Central memory CD8-positive, alpha-beta T cell (primary cell): ENCODE results near the gene HOXD10.

ENCODE experiments used
- ATAC-seq: fragments of 150-1000 bp; cut with Tn5 transposase; replicated peaks from 2 replicates; pipeline ENCODE4 v1.10.0; 2022; ENCODE audit warnings: mild to moderate bottlenecking, moderate FRiP score, moderate number of reproducible peaks; ENCODE audit not compliant: poor library complexity, severe bottlenecking; ENCODE audit errors: extremely low read depth
- DNase-seq, 2 donors: peaks; one replicate each; pipeline ENCODE4 v3.0.0; 2021; ENCODE audit warnings: low spot score in 2 of 2
- H3K27ac Mint-ChIP-seq: one replicate; pipeline ENCODE4 v1.8.0; 2022; ENCODE audit warnings: low read depth, mild to moderate bottlenecking, moderate library complexity, mixed read lengths
- H3K27me3 Mint-ChIP-seq: one replicate; pipeline ENCODE4 v1.8.0; 2022; ENCODE audit warnings: mixed read lengths
- H3K36me3 Mint-ChIP-seq: one replicate; pipeline ENCODE4 v1.8.0; 2022; ENCODE audit warnings: mild to moderate bottlenecking, moderate library complexity, mixed read lengths; ENCODE audit not compliant: insufficient read depth
- H3K4me1 Mint-ChIP-seq: one replicate; pipeline ENCODE4 v1.8.0; 2022; ENCODE audit warnings: mixed read lengths
- H3K4me3 Mint-ChIP-seq: one replicate; pipeline ENCODE4 v1.8.0; 2022; ENCODE audit warnings: mild to moderate bottlenecking, moderate library complexity, mixed read lengths
- H3K9me3 Mint-ChIP-seq: one replicate; pipeline ENCODE4 v1.8.0; 2022; ENCODE audit warnings: mixed read lengths

HOXD10 gene

DNA sequence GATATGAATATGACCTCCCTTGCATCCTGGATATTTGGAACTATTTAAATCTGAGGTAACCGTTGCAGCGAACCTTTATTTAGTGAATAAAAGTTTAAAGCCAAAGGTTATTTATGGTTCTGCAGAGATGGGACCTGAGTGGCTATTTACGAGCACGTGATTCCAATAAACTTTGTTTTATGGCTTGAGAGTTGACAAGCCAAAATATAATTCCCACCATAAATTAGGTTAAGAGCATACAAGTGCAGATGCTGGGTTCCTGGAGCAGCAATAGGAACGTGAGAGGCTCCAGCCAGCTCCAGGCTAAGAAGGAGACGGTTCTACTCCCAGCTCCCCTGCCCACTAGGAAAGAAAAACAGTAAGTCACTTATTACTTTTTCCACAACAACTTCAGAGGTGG lies 29.5 kb downstream of the HOXD10 start:
- peaks cover 4% of the 10 kb centered on the region for H3K4me1 Mint-ChIP-seq
- no peak overlapping the region for H3K4me3 Mint-ChIP-seq
- DNase-seq (no peak), ATAC-seq (no peak)
- no peaks in the 10 kb centered on the region for H3K36me3 Mint-ChIP-seq
- H3K27me3 Mint-ChIP-seq: peaks cover 100% of the 10 kb centered on the region
- H3K9me3 Mint-ChIP-seq: no peaks in the 10 kb centered on the region
- no peak overlapping the region for H3K27ac Mint-ChIP-seq

DNA sequence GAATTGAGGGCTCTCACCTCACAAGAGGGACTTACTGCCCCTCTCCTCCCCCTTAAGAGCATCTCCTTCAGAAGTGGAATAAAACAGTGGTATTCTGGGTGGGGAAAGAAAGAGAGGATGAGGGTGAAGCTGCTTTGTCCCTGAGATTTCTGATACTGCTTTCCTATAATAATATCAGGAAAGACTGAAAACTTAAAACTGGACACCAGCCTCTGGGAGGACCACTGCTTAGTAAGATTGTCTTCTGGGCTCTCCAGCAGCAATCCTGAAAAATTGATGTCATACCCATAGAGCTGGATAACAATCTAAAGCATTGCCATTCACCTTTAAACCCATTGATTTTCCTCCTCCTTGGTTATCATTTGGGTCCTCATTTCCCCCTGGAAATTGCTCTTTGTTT lies 30.1 kb downstream of the HOXD10 start:
- H3K36me3 Mint-ChIP-seq: no peaks in the 10 kb centered on the region
- DNase-seq (no peak), ATAC-seq (no peak)
- no peak overlapping the region for H3K27ac Mint-ChIP-seq
- no peaks in the 10 kb centered on the region for H3K4me1 Mint-ChIP-seq
- H3K27me3 Mint-ChIP-seq: peaks cover 100% of the 10 kb centered on the region
- H3K4me3 Mint-ChIP-seq: no peak overlapping the region
- no peaks in the 10 kb centered on the region for H3K9me3 Mint-ChIP-seq

- ATAC-seq (no peak), DNase-seq (no peak)
- H3K27ac Mint-ChIP-seq: no peak overlapping the region
- peaks cover 94% of the 10 kb centered on the region for H3K27me3 Mint-ChIP-seq
- no peaks in the 10 kb centered on the region for H3K9me3 Mint-ChIP-seq
- no peaks in the 10 kb centered on the region for H3K4me1 Mint-ChIP-seq
- no peaks in the 10 kb centered on the region for H3K36me3 Mint-ChIP-seq
- H3K4me3 Mint-ChIP-seq: no peak overlapping the region
Measured at GRCh38 chr2:176147210-176147799, 30.7 kb downstream of the HOXD10 start.

- Mint-ChIP-seq H3K36me3 (peaks cover 1% of the 10 kb centered on the region), H3K27ac (no peak overlapping the region), H3K4me1 (no peaks in the 10 kb centered on the region), H3K4me3 (no peak overlapping the region), H3K27me3 (peaks cover 92% of the 10 kb centered on the region), H3K9me3 (no peaks in the 10 kb centered on the region)
- DNase-seq (no peak), ATAC-seq (no peak)
Measured at GRCh38 chr2:176147800-176148496, 31.4 kb downstream of the HOXD10 start.

- Mint-ChIP-seq H3K4me1 (no peaks in the 10 kb centered on the region), H3K4me3 (no peak overlapping the region), H3K27ac (no peak overlapping the region), H3K9me3 (no peaks in the 10 kb centered on the region), H3K27me3 (peaks cover 91% of the 10 kb centered on the region), H3K36me3 (peaks cover 1% of the 10 kb centered on the region)
- ATAC-seq (no peak), DNase-seq (no peak)
Measured at GRCh38 chr2:176148751-176149421, 32.3 kb downstream of the HOXD10 start.

- Mint-ChIP-seq H3K36me3 (peaks cover 1% of the 10 kb centered on the region), H3K27me3 (peaks cover 91% of the 10 kb centered on the region), H3K4me1 (no peaks in the 10 kb centered on the region), H3K9me3 (no peaks in the 10 kb centered on the region), H3K4me3 (no peak overlapping the region), H3K27ac (no peak overlapping the region)
- ATAC-seq (no peak), DNase-seq (no peak)
Measured at GRCh38 chr2:176149481-176149938, 32.9 kb downstream of the HOXD10 start.

GRCh38 chr2:176149939-176150583 lies 33.5 kb downstream of the HOXD10 start:
- Mint-ChIP-seq H3K27ac (no peak overlapping the region), H3K27me3 (peaks cover 91% of the 10 kb centered on the region), H3K36me3 (peaks cover 1% of the 10 kb centered on the region), H3K9me3 (no peaks in the 10 kb centered on the region), H3K4me3 (no peak overlapping the region), H3K4me1 (no peaks in the 10 kb centered on the region)
- DNase-seq (no peak), ATAC-seq (no peak)

DNA sequence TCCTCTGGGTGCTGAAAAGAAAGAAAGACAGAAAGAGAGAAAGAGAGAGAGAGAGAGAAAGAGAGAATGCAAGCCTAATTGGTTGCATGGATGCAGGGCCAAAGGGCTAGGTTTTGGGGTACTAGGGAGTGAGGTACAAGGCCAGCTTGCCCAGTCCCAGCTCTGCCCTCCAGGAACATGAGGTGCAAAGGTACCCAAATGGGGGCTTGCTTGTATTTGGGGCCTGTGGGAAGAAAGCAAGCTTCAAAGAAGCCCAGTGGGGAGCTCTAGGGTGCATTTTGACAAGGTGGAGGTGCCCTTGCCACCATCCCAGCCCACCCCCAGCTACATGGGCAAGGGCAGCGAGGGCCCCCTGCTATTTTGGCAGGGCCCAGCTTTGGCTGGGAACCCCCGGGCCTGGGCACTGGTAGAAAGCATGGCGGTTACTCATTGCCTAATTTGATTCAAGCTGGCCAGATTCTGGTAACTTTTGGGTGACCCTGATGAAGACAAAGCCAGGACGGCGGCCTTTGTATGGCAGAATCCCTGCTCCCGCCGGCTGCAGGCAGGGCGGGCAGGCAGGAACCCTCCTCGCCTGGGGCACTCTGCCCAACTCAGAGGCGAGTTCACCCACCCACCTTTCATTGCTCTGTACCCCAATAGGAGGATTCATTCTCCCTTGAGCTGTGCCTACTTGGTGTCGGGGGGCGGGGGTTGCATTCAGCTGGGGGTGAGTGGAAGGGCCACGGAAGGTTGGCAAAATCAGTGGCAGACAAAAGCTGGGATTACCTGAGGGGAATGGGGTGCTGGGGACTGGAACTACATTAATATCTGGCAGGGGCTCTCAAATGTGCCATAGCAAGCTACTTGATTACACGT lies 34.2 kb downstream of the HOXD10 start:
- H3K27ac Mint-ChIP-seq: no peak overlapping the region
- H3K4me3 Mint-ChIP-seq: no peak overlapping the region
- DNase-seq (no peak), ATAC-seq (no peak)
- H3K9me3 Mint-ChIP-seq: no peaks in the 10 kb centered on the region
- peaks cover 91% of the 10 kb centered on the region for H3K27me3 Mint-ChIP-seq
- H3K36me3 Mint-ChIP-seq: peaks cover 1% of the 10 kb centered on the region
- H3K4me1 Mint-ChIP-seq: no peaks in the 10 kb centered on the region

DNA sequence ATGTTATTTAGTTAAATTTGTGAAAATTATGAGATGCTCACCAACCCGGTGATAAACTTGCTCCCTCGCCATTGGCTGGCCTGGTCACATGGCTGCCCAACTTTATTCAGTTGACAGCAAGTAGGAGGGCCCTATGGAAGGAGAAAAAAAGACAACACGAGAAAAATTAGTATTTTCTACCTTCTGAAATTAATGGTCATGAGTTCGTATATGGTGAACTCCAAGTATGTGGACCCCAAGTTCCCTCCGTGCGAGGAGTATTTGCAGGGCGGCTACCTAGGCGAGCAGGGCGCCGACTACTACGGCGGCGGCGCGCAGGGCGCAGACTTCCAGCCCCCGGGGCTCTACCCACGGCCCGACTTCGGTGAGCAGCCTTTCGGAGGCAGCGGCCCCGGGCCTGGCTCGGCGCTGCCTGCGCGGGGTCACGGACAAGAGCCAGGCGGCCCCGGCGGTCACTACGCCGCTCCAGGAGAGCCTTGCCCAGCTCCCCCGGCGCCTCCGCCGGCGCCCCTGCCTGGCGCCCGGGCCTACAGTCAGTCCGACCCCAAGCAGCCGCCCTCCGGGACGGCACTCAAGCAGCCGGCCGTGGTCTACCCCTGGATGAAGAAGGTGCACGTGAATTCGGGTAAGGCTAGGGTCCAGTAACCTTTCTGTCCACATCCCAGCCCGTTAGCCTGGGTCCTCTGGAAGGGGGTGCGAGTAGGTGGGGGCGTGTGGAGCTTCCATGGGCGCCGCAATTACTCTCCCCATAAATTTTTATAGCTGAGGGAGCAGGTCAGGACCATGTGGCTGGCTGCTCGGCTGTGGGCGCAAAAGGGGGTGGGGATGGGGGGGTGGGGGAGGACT lies 35.1 kb downstream of the HOXD10 start, which contains the start of gene HOXD4:
TSS of gene HOXD4 (plus strand) at position 109 of the 846 bp plus-strand sequence. CDS start at position 193, 84 bp downstream.
- no peak for DNase-seq
- no peaks in the 10 kb centered on the region for H3K4me1 Mint-ChIP-seq
- no peaks in the 10 kb centered on the region for H3K9me3 Mint-ChIP-seq
- no peak for ATAC-seq
- H3K27ac Mint-ChIP-seq: no peak within 1 kb of the TSS
- peaks cover 91% of the 10 kb centered on the region for H3K27me3 Mint-ChIP-seq
- peaks cover 1% of the 10 kb centered on the region for H3K36me3 Mint-ChIP-seq
- H3K4me3 Mint-ChIP-seq: no peak within 1 kb of the TSS

DNA sequence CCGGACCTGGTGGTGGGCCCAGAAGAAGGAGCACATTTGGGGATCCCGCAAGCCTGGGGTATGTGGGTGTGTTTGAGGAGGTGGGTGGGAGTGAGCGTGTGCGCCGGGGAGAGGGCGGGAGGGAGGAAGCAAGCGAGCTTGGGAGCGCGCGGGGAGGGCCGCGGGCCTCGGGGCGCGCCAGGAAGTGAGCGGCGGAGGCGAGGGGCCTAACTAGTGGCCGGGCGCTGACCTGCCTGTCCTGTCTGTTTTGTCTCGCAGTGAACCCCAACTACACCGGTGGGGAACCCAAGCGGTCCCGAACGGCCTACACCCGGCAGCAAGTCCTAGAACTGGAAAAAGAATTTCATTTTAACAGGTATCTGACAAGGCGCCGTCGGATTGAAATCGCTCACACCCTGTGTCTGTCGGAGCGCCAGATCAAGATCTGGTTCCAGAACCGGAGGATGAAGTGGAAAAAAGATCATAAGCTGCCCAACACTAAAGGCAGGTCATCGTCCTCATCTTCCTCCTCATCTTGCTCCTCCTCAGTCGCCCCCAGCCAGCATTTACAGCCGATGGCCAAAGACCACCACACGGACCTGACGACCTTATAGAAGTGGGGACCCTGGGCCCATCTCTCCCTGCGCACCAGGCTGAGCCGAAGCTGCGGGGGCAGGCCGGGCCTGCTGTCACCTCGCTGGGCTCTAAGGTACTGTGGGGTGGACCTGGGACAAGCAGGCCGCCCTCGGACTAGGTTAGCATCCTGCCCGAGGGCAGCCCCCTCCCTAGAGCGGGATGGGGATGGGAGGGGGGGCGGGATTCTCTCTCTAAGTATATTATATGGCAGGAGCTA lies 36.0 kb downstream of the HOXD10 start:
- DNase-seq (no peak), ATAC-seq (no peak)
- Mint-ChIP-seq H3K4me1 (peaks cover 4% of the 10 kb centered on the region), H3K36me3 (peaks cover 3% of the 10 kb centered on the region), H3K27me3 (peaks cover 91% of the 10 kb centered on the region), H3K27ac (no peak overlapping the region), H3K9me3 (no peaks in the 10 kb centered on the region), H3K4me3 (no peak overlapping the region)
